Activated B cell treated with CpG ODN at 0.5 μM for 24 hours (primary cell): ENCODE measurements around the gene RFTN1. TPM values are rescaled to one million over a fixed set of nuclear protein-coding genes. Genes with fewer than 3 reads are reported as not detected.

Experiments used
- ATAC-seq: fragments of 200-7000 bp; cut with Tn5 transposase; one replicate; pipeline ENCODE4 v1.10.0; 2021; ENCODE audit warnings: low read depth, mild to moderate bottlenecking, moderate library complexity
- CTCF ChIA-PET: fragments of 350-600 bp; sonication (Branson Sonifier 250); formaldehyde crosslinking; loops from one replicate; lab custom pipeline; 2021; ENCODE audit warnings: antibody characterized with exemption; lab: Charles Lee
- POLR2A ChIA-PET: fragments of 350-600 bp; sonication (Branson Sonifier 250); formaldehyde crosslinking; loops from one replicate; lab custom pipeline; 2021; ENCODE audit warnings: antibody characterized with exemption; lab: Charles Lee
- DNase-seq: peaks from one replicate; pipeline ENCODE4 v3.0.0; 2022
- H3K27ac Mint-ChIP-seq: one replicate; pipeline ENCODE4 v1.8.0; 2020; ENCODE audit warnings: mixed read lengths
- H3K27me3 Mint-ChIP-seq: one replicate; pipeline ENCODE4 v1.8.0; 2021; ENCODE audit warnings: mixed read lengths
- H3K36me3 Mint-ChIP-seq: one replicate; pipeline ENCODE4 v1.8.0; 2021; ENCODE audit warnings: low read depth, mixed read lengths
- H3K4me1 Mint-ChIP-seq: one replicate; pipeline ENCODE4 v1.8.0; 2021; ENCODE audit warnings: mixed read lengths
- H3K4me3 Mint-ChIP-seq: one replicate; pipeline ENCODE4 v1.8.0; 2020; ENCODE audit warnings: mild to moderate bottlenecking, mixed read lengths
- H3K9me3 Mint-ChIP-seq: one replicate; pipeline ENCODE4 v1.8.0; 2020; ENCODE audit warnings: mixed read lengths
- CTCF ChIP-seq: fragments of 200-600 bp; IDR thresholded peaks from one replicate; pipeline ENCODE4 v1.8.0; 2022; ENCODE audit warnings: antibody characterized with exemption, mild to moderate bottlenecking
- intact Hi-C: fragments of 100-400 bp; cut with micrococcal nuclease; formaldehyde crosslinking; loops from one replicate; pipeline ENCODE4 v1.15.1; 2024
- total RNA-seq: library from RNA; stranded (reverse); gene quantifications from 2 replicates; pipeline ENCODE4 v1.2.3, GENCODE V29; 2022

The RFTN1 gene
- total RNA-seq, 1 donor from 2014 or later: 365 TPM

GRCh38 chr3:16486201-16486600 lies 27.3 kb downstream of the RFTN1 start:
- TF ChIP-seq CTCF: no peak
- H3K4me3 Mint-ChIP-seq: peak overlapping the region; percentile 13

GRCh38 chr3:16485395-16485992 lies 28.0 kb downstream of the RFTN1 start:
- H3K36me3 Mint-ChIP-seq: peaks cover 75% of the 10 kb centered on the region
- CTCF ChIA-PET: interaction anchor here (1.7 kb wide), 1 partner anchor 10 kb away, joined by 5 read pairs; no protein-coding TSS in a partner anchor
- ATAC-seq: no peak

More at GRCh38 chr3:16486201-16486600, 27.3 kb downstream of the RFTN1 start:
- intact Hi-C loops: no loop called here
- POLR2A ChIA-PET: interaction anchor here (0.5 to 0.6 kb wide), 2 partner anchors 16 to 55 kb away, joined by 3 to 4 read pairs; no protein-coding TSS in a partner anchor
- Mint-ChIP-seq H3K4me1 (peaks cover 61% of the 10 kb centered on the region), H3K9me3 (no peaks in the 10 kb centered on the region), H3K36me3 (peaks cover 77% of the 10 kb centered on the region), H3K27ac (peak overlapping the region; percentile 73), H3K27me3 (no peaks in the 10 kb centered on the region)
- CTCF ChIA-PET: interaction anchor here (1.7 kb wide), 1 partner anchor 10 kb away, joined by 5 read pairs; no protein-coding TSS in a partner anchor
- DNase-seq (no peak), ATAC-seq (no peak)

GRCh38 chr3:16484984-16485383 lies 28.5 kb downstream of the RFTN1 start:
- no peak for DNase-seq
- no peak for ATAC-seq
- peaks cover 75% of the 10 kb centered on the region for H3K36me3 Mint-ChIP-seq
- no peak for TF ChIP-seq CTCF
- no peak overlapping the region for H3K27ac Mint-ChIP-seq
- POLR2A ChIA-PET: interaction anchor here (4.3 kb wide), 1 partner anchor 26 kb away, joined by 58 read pairs; the partner anchor contains the start of gene RFTN1
- CTCF ChIA-PET: interaction anchor here (1.7 kb wide), 1 partner anchor 11 kb away, joined by 5 read pairs; no protein-coding TSS in a partner anchor
- intact Hi-C loops: loop anchor here (5.0 kb wide), 1 partner anchor 67 kb away; no protein-coding TSS in a partner anchor
- no peak overlapping the region for H3K4me3 Mint-ChIP-seq
- no peaks in the 10 kb centered on the region for H3K27me3 Mint-ChIP-seq
- H3K4me1 Mint-ChIP-seq: peaks cover 71% of the 10 kb centered on the region
- no peaks in the 10 kb centered on the region for H3K9me3 Mint-ChIP-seq

More at GRCh38 chr3:16485395-16485992, 28.0 kb downstream of the RFTN1 start:
- no peak for TF ChIP-seq CTCF
- POLR2A ChIA-PET: interaction anchor here (0.6 kb wide), 1 partner anchor 54 kb away, joined by 3 read pairs; no protein-coding TSS in a partner anchor
- Mint-ChIP-seq H3K27me3 (no peaks in the 10 kb centered on the region), H3K4me3 (no peak overlapping the region), H3K4me1 (peaks cover 68% of the 10 kb centered on the region), H3K9me3 (no peaks in the 10 kb centered on the region), H3K27ac (no peak overlapping the region)
- intact Hi-C loops: no loop called here
- no peak for DNase-seq

GRCh38 chr3:16484216-16484615 lies 29.3 kb downstream of the RFTN1 start:
- intact Hi-C loops: loop anchor here (5.0 kb wide), 1 partner anchor 68 kb away; no protein-coding TSS in a partner anchor
- POLR2A ChIA-PET: interaction anchor here (4.3 kb wide), 1 partner anchor 27 kb away, joined by 58 read pairs; the partner anchor contains the start of gene RFTN1
- CTCF ChIA-PET: no interaction called here
- H3K9me3 Mint-ChIP-seq: no peaks in the 10 kb centered on the region
- TF ChIP-seq CTCF: no peak
- peaks cover 75% of the 10 kb centered on the region for H3K4me1 Mint-ChIP-seq
- H3K27ac Mint-ChIP-seq: no peak overlapping the region
- no peak overlapping the region for H3K4me3 Mint-ChIP-seq
- ATAC-seq (no peak), DNase-seq (no peak)
- H3K36me3 Mint-ChIP-seq: peaks cover 75% of the 10 kb centered on the region
- no peaks in the 10 kb centered on the region for H3K27me3 Mint-ChIP-seq
